HuH-7 (cell line): ENCODE measurements around the gene CST11.
"Not testable (repeated sequence)": the region's sequence is repeated elsewhere in the genome, so short reads cannot be mapped to it uniquely, and the experiment has no call there.

Experiments
- DNase-seq: peaks from one replicate; pipeline ENCODE4 v3.0.0; 2011; ENCODE audit warnings: low spot score

The CST11 gene

GRCh38 chr20:23452776-23453175, at the start of gene CST11:
Gene CST11 (minus strand): TSS chr20:23452876. CDS start chr20:23452811, 65 bp downstream.
- no peak for DNase-seq

GRCh38 chr20:23501926-23502325, 49.2 kb upstream of the CST11 start:
- DNase-seq: no peak

- no peak for DNase-seq
Measured at GRCh38 chr20:23497536-23497935, 44.9 kb upstream of the CST11 start.

GRCh38 chr20:23493172-23493772, 40.6 kb upstream of the CST11 start:
- DNase-seq: no peak

GRCh38 chr20:23492292-23492691, 39.6 kb upstream of the CST11 start:
- DNase-seq: no peak

GRCh38 chr20:23490817-23491216, 38.1 kb upstream of the CST11 start, which contains the start of gene CST8:
Gene CST8 (plus strand): TSS chr20:23491117. CDS start chr20:23491668, 551 bp downstream.
- DNase-seq: no peak

- DNase-seq: no peak
Measured at GRCh38 chr20:23488996-23489395, 36.3 kb upstream of the CST11 start.

- no peak for DNase-seq
Measured at GRCh38 chr20:23488470-23488869, 35.8 kb upstream of the CST11 start.

GRCh38 chr20:23484081-23484480, 31.4 kb upstream of the CST11 start:
- no peak for DNase-seq

- no peak for DNase-seq
Measured at GRCh38 chr20:23482138-23482537, 29.5 kb upstream of the CST11 start.

- no peak for DNase-seq
Measured at GRCh38 chr20:23479043-23479442, 26.4 kb upstream of the CST11 start.

- no peak for DNase-seq
Measured at GRCh38 chr20:23477223-23477622, 24.5 kb upstream of the CST11 start.

GRCh38 chr20:23476015-23476754, 23.5 kb upstream of the CST11 start:
- DNase-seq: no peak

GRCh38 chr20:23475395-23475794, 22.7 kb upstream of the CST11 start:
- DNase-seq: no peak

GRCh38 chr20:23473293-23473692, 20.6 kb upstream of the CST11 start:
- DNase-seq: not testable (repeated sequence)

GRCh38 chr20:23472306-23472705, 19.6 kb upstream of the CST11 start:
- not testable (repeated sequence) for DNase-seq

- DNase-seq: not testable (repeated sequence)
Measured at GRCh38 chr20:23466961-23467360, 14.3 kb upstream of the CST11 start.

GRCh38 chr20:23461180-23461579, 8.5 kb upstream of the CST11 start:
- DNase-seq: no peak

GRCh38 chr20:23459461-23460150, 6.9 kb upstream of the CST11 start:
- no peak for DNase-seq

GRCh38 chr20:23456873-23457272, 4.2 kb upstream of the CST11 start:
- no peak for DNase-seq

GRCh38 chr20:23456409-23456808, 3.7 kb upstream of the CST11 start:
- DNase-seq: no peak

GRCh38 chr20:23455639-23456038, 3.0 kb upstream of the CST11 start:
- no peak for DNase-seq

GRCh38 chr20:23454816-23455215, 2.1 kb upstream of the CST11 start:
- no peak for DNase-seq
